Loucy (cell line): ENCODE measurements around the gene BZW2.

Experiments
- CTCF ChIP-seq: fragments of 200-600 bp; sonication (generic); conservative IDR thresholded peaks from 2 replicates; pipeline ENCODE4 v1.5.1; 2014; ENCODE audit warnings: mild to moderate bottlenecking, antibody characterized with exemption, low read length
- EZH2phosphoT487 ChIP-seq: fragments of 200-600 bp; IDR thresholded peaks from 2 replicates; pipeline ENCODE4 v1.6.1; 2018; ENCODE audit warnings: antibody characterized with exemption, mild to moderate bottlenecking, moderate library complexity, borderline replicate concordance

DNA sequence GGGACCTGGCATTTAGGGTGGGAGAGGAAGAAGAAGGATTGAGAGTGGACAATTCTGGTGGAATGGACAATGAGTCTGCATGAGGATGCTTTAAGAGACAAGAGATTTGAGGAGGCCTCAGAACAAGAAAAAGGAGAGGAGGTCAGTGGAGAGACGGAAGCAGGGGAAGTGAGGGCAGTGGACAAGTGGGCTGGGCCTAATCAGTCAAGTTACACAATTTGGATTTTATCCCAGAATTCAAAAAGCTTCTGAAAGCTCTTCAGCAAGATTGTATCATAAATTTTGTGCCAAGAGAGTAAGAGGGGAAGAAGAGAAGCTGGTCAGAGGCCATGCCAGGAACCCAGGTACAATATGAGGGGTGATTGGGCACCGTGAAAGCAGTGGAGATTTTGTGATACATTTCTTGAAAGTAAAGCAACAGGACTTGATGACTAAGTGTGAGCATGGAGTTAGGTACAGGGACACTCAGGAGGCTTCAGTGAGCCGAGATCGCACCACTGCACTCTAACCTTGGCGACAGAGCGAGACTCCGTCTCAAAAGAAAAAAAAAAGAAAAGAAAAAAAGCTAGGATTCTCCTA is 88.3 kb downstream of the BZW2 start:
- TF ChIP-seq CTCF (no peak), EZH2phosphoT487 (no peak)
